ENCODE results near the gene STIM1.

GRCh38 chr11:3902441-3902840 lies 47.0 kb downstream of the STIM1 start:
- TF ChIP-seq FOXP2 (optimal IDR thresholded peaks at IDR 0.05; ENCODE audit: control extremely low read depth, extremely low read length, insufficient read depth): no peak
- no peak for TF ChIP-seq POLR2AphosphoS5 (IDR thresholded peaks at IDR 0.05; ENCODE audit: borderline replicate concordance, low read depth, low read length)
- no peak for TF ChIP-seq EZH2 (IDR thresholded peaks at IDR 0.05)
